Measurements from ENCODE around the gene CCNB2.

DNA sequence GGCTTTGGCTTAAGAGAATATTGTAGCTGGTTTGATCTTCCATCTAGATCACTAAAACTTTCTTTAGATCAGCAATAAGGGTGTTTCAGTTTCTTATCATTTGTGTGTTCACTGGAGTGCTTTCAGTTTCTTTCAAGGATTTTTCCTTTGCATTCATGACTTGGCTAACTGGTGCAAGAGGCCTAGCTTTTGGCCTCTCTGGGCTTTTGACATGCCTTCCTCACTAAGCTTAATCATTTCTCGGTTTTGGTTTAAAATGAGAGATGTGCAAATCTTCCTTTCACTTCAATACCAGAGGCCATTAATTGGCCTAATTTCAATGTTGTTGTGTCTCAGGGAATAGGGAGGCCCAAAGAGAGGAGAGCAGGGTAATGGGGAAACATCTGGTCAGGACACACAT lies 30.3 kb upstream of the CCNB2 start:
- TF ChIP-seq, protein P1, sequence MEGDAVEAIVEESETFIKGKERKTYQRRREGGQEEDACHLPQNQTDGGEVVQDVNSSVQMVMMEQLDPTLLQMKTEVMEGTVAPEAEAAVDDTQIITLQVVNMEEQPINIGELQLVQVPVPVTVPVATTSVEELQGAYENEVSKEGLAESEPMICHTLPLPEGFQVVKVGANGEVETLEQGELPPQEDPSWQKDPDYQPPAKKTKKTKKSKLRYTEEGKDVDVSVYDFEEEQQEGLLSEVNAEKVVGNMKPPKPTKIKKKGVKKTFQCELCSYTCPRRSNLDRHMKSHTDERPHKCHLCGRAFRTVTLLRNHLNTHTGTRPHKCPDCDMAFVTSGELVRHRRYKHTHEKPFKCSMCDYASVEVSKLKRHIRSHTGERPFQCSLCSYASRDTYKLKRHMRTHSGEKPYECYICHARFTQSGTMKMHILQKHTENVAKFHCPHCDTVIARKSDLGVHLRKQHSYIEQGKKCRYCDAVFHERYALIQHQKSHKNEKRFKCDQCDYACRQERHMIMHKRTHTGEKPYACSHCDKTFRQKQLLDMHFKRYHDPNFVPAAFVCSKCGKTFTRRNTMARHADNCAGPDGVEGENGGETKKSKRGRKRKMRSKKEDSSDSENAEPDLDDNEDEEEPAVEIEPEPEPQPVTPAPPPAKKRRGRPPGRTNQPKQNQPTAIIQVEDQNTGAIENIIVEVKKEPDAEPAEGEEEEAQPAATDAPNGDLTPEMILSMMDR (IDR thresholded peaks at IDR 0.05; ENCODE audit: insufficient read depth, low read length, poor library complexity, severe bottlenecking), result no peak
- no peak for TF ChIP-seq EZH2phosphoT487 (conservative IDR thresholded peaks at IDR 0.05; ENCODE audit: low read length)
